HL-60 (cell line): ENCODE measurements around the gene CIB4.

Source experiments
- GABPA ChIP-seq: IDR thresholded peaks from 2 replicates; pipeline ENCODE4 v1.6.1; 2012; ENCODE audit warnings: low read depth
- POLR2AphosphoS5 ChIP-seq: IDR thresholded peaks from 2 replicates; pipeline ENCODE4 v1.6.1; 2012; ENCODE audit warnings: low read depth
- TF ChIP-seq, protein P1 (sequence below): IDR thresholded peaks from one replicate; pipeline ENCODE4 v1.5.1; 2011; ENCODE audit warnings: low read length, control low read depth, inconsistent platforms; ENCODE audit not compliant: insufficient read depth
- TF ChIP-seq, protein P2 (sequence below): IDR thresholded peaks from 2 replicates; pipeline ENCODE4 v1.6.1; 2012; ENCODE audit warnings: low read depth; ENCODE audit not compliant: insufficient replicate concordance

DNA sequence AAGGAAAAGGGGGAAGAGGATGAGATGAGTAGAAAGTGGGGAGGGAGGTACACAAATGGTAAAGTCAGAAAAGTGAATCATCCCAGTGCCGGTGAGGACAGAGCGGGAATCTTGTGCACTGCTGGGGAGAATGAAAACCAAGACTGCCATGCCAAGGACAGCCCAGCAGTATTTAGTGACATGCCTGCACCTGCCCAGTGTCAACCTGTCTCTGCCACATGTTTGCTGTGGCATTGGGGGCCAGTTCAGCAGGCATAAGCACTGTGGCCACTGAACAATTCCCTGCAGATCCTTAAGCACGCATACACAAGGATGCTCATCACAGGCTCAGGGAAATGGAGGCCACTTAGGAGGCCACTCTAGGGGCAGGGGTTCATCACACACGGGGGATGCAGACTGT lies 46.2 kb upstream of the CIB4 start:
- TF ChIP-seq POLR2AphosphoS5 (no peak), GABPA (no peak)
- TF ChIP-seq, protein P1, sequence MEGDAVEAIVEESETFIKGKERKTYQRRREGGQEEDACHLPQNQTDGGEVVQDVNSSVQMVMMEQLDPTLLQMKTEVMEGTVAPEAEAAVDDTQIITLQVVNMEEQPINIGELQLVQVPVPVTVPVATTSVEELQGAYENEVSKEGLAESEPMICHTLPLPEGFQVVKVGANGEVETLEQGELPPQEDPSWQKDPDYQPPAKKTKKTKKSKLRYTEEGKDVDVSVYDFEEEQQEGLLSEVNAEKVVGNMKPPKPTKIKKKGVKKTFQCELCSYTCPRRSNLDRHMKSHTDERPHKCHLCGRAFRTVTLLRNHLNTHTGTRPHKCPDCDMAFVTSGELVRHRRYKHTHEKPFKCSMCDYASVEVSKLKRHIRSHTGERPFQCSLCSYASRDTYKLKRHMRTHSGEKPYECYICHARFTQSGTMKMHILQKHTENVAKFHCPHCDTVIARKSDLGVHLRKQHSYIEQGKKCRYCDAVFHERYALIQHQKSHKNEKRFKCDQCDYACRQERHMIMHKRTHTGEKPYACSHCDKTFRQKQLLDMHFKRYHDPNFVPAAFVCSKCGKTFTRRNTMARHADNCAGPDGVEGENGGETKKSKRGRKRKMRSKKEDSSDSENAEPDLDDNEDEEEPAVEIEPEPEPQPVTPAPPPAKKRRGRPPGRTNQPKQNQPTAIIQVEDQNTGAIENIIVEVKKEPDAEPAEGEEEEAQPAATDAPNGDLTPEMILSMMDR: no peak
- TF ChIP-seq, protein P2, sequence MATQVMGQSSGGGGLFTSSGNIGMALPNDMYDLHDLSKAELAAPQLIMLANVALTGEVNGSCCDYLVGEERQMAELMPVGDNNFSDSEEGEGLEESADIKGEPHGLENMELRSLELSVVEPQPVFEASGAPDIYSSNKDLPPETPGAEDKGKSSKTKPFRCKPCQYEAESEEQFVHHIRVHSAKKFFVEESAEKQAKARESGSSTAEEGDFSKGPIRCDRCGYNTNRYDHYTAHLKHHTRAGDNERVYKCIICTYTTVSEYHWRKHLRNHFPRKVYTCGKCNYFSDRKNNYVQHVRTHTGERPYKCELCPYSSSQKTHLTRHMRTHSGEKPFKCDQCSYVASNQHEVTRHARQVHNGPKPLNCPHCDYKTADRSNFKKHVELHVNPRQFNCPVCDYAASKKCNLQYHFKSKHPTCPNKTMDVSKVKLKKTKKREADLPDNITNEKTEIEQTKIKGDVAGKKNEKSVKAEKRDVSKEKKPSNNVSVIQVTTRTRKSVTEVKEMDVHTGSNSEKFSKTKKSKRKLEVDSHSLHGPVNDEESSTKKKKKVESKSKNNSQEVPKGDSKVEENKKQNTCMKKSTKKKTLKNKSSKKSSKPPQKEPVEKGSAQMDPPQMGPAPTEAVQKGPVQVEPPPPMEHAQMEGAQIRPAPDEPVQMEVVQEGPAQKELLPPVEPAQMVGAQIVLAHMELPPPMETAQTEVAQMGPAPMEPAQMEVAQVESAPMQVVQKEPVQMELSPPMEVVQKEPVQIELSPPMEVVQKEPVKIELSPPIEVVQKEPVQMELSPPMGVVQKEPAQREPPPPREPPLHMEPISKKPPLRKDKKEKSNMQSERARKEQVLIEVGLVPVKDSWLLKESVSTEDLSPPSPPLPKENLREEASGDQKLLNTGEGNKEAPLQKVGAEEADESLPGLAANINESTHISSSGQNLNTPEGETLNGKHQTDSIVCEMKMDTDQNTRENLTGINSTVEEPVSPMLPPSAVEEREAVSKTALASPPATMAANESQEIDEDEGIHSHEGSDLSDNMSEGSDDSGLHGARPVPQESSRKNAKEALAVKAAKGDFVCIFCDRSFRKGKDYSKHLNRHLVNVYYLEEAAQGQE: no peak
